ENCODE data around the gene ADGRV1. TPM values are rescaled to one million over a fixed set of nuclear protein-coding genes. Genes with fewer than 3 reads are reported as not detected.

The ADGRV1 gene
- total RNA-seq, 2 donors from 2014 or later = 1.4 TPM; not detected in 1

GRCh38 chr5:90873033-90873517, 314.5 kb downstream of the ADGRV1 start:
- Histone ChIP-seq H3K27me3 (replicated peaks; ENCODE audit: insufficient read depth) (no peaks in the 10 kb centered on the region), H3K9me3 (no peaks in the 10 kb centered on the region), H3K36me3 (no peaks in the 10 kb centered on the region), H3K27ac (no peak overlapping the region), H3K4me3 (no peak overlapping the region), H3K4me1 (ENCODE audit: control insufficient read depth in 1 of 2, low read depth in 2 of 2) (peaks cover 6 to 25% of the 10 kb centered on the region in 2 donors)
- no peak for TF ChIP-seq CTCF (IDR thresholded peaks at IDR 0.05)
- DNase-seq (ENCODE audit: low spot score) (no peak), ATAC-seq (ENCODE audit: insufficient number of reproducible peaks, low FRiP score, low read depth) (no peak)

- no peak overlapping the region for H3K27ac ChIP-seq
- TF ChIP-seq CTCF (IDR thresholded peaks at IDR 0.05) = no peak
- no peak for DNase-seq (ENCODE audit: low spot score)
- no peaks in the 10 kb centered on the region for H3K9me3 ChIP-seq
- H3K27me3 ChIP-seq (replicated peaks; ENCODE audit: insufficient read depth) = no peaks in the 10 kb centered on the region
- peaks cover 9 to 35% of the 10 kb centered on the region in 2 donors for H3K4me1 ChIP-seq (ENCODE audit: control insufficient read depth in 1 of 2, low read depth in 2 of 2)
- H3K4me3 ChIP-seq = no peak overlapping the region
- ATAC-seq (ENCODE audit: insufficient number of reproducible peaks, low FRiP score, low read depth) = no peak
- no peaks in the 10 kb centered on the region for H3K36me3 ChIP-seq
Observed at GRCh38 chr5:90874066-90874465, 315.5 kb downstream of the ADGRV1 start.

GRCh38 chr5:90875456-90875855, 316.9 kb downstream of the ADGRV1 start:
- ATAC-seq (ENCODE audit: insufficient number of reproducible peaks, low FRiP score, low read depth) (no peak), DNase-seq (ENCODE audit: low spot score) (no peak)
- Histone ChIP-seq H3K27ac (no peak overlapping the region), H3K4me1 (ENCODE audit: control insufficient read depth in 1 of 2, low read depth in 2 of 2) (peaks cover 11 to 36% of the 10 kb centered on the region in 2 donors), H3K36me3 (no peaks in the 10 kb centered on the region), H3K4me3 (no peak overlapping the region), H3K27me3 (replicated peaks; ENCODE audit: insufficient read depth) (no peaks in the 10 kb centered on the region), H3K9me3 (no peaks in the 10 kb centered on the region)
- no peak for TF ChIP-seq CTCF (IDR thresholded peaks at IDR 0.05)

- ATAC-seq (ENCODE audit: insufficient number of reproducible peaks, low FRiP score, low read depth) = no peak
- H3K9me3 ChIP-seq = no peaks in the 10 kb centered on the region
- no peak for TF ChIP-seq CTCF (IDR thresholded peaks at IDR 0.05)
Observed at GRCh38 chr5:90876366-90876765, 317.8 kb downstream of the ADGRV1 start.

GRCh38 chr5:90877049-90877448, 318.5 kb downstream of the ADGRV1 start:
- no peaks in the 10 kb centered on the region for H3K36me3 ChIP-seq
- H3K4me3 ChIP-seq = no peak overlapping the region
- no peaks in the 10 kb centered on the region for H3K27me3 ChIP-seq (replicated peaks; ENCODE audit: insufficient read depth)
- no peak for TF ChIP-seq CTCF (IDR thresholded peaks at IDR 0.05)
- no peak for DNase-seq (ENCODE audit: low spot score)
- H3K4me1 ChIP-seq (ENCODE audit: control insufficient read depth in 1 of 2, low read depth in 2 of 2) = peaks cover 11 to 28% of the 10 kb centered on the region in 2 donors
- no peaks in the 10 kb centered on the region for H3K9me3 ChIP-seq
- no peak for ATAC-seq (ENCODE audit: insufficient number of reproducible peaks, low FRiP score, low read depth)
- H3K27ac ChIP-seq = no peak overlapping the region

More at GRCh38 chr5:90876366-90876765, 317.8 kb downstream of the ADGRV1 start:
- no peak for DNase-seq (ENCODE audit: low spot score)
- Histone ChIP-seq H3K27me3 (replicated peaks; ENCODE audit: insufficient read depth) (no peaks in the 10 kb centered on the region), H3K27ac (no peak overlapping the region), H3K4me1 (ENCODE audit: control insufficient read depth in 1 of 2, low read depth in 2 of 2) (peaks cover 11 to 35% of the 10 kb centered on the region in 2 donors), H3K36me3 (no peaks in the 10 kb centered on the region), H3K4me3 (no peak overlapping the region)
